CD4-positive, alpha-beta T cell treated with Interleukin-4 for 1 hour (primary cell): Measurements from ENCODE around the gene DARS1.
A peak's percentile ranks its signal among the peaks of the same experiment; 100 is the strongest.
"Not testable (repeated sequence)": the region's sequence is repeated elsewhere in the genome, so short reads cannot be mapped to it uniquely, and the experiment has no call there.

ENCODE experiments used
- DNase-seq, 2 donors: peaks; one replicate each; pipeline ENCODE4 v3.0.0-alpha.2; 2020 to 2022

The DARS1 gene

GRCh38 chr2:135942936-135943688, 42.3 kb downstream of the DARS1 start:
- DNase-seq = no peak

DNA sequence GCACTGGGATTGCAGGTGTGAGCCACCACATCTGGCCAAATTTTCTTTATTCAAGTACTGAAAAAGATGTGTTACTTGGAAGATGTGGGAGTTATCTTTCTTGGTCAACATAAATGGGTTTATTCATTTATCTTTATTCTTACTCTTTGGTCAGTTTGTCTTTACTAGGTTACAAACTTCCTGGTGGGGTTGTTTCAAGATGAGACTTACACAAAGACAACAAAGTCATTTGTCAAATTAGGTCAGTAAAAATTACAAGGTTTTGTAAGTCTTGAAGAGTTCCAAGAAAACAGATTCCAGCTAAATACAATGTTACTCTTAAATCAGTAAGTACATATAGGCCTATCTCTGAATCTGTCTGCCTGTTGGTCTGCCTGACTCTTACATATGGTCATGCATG, 48.9 kb downstream of the DARS1 start:
- no peak for DNase-seq

DNA sequence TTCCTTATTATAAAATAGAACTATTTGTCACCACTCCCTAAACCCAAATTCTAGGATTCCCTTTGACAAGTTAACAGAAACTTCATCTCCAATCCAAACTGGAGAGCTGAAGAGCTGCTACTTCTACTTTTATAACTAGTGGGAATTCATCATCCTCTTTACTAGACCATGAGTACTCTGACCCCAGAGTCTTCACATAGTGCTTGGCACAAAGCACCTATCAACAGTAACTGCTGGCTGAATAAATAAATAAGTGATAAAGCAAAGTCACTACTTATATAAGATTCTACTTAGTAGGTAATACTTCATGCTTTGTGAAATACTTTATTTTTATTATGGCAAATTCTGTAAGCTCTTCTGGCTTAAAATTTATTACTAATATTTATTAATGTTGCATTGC, 49.5 kb downstream of the DARS1 start:
- DNase-seq = no peak

GRCh38 chr2:135931776-135932443, 53.5 kb downstream of the DARS1 start:
- DNase-seq = no peak

DNA sequence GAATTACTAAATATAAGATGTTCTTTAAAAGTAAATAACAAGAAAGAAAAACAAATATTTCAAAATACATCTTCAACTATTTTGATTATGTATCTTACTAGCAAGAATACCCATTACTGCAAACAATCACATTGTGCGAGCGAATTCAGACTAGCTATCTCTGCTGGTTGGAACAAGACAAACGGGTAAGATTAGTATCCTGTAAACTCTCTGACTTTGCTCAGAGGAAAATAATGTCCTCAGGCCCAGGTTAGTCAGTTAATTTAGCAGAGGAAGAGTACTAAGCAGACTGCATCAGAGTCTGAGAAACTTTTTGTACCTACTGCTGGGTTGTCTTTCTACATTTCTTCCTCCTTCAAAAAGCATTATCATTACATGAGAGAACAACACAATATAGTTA, 58.8 kb downstream of the DARS1 start:
- no peak for DNase-seq

DNA sequence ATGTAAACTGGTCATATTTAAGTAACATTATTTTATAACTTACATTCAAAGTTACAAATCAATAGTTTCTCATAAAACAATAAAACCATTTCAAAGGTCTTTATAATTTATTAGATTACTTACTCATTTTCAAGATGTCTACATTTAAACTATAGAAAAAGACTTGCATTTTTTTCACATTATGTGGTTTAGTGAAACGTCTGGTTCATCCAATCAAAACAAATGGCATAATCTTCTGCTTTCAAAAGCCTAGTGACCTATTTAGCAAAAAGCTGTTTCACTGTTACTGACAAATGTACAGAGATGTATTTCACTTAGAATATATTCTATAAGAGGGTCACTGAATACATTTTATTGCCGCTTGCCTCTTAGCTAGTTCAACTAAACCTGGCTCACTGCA, 59.9 kb downstream of the DARS1 start:
- no peak for DNase-seq

DNA sequence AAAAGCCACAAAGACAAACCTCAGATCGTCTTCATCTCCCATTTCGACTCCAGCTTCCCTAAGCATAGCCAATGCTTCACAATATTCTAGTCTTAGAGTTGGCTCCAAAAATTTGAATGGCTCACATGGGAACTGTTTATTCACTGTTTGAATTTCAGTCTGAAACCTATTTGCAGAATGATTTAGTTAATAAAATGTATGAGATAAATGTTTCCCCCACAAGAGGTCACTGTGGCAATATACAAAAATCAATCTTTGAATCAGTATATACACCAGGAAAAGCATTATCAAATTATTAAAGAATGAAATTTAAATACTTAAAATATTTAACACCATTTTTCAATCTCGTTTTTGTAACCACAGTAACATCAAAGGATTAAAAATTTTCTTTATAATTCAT, 69.2 kb downstream of the DARS1 start:
- DNase-seq = peak in 1 of 2 donors; percentile 74

- no peak for DNase-seq
These were observed 70.9 kb downstream of the DARS1 start for GRCh38 chr2:135914485-135914884.

GRCh38 chr2:135913727-135914365, 71.6 kb downstream of the DARS1 start:
- DNase-seq = peak; percentile 20 to 76

DNA sequence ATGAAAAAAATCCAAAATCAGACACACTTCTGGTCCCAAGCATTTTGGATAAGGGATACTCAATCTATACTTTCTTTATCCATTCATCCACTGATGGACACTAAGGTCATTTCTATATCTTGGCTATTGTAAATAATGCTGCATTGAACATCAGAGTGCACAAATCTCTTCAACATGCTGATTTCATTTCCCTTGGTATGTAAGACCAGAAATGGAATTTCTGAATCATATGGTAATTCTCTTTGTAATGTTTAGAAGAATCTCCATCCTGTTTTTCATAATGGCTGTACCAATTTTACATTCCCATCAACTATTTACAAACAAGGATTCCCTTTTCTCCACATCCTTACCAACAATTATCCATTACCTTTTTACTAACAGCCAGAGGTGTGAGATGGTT, 75.5 kb downstream of the DARS1 start:
- no peak for DNase-seq

GRCh38 chr2:135905679-135906078, 79.7 kb downstream of the DARS1 start:
- DNase-seq = no peak

DNA sequence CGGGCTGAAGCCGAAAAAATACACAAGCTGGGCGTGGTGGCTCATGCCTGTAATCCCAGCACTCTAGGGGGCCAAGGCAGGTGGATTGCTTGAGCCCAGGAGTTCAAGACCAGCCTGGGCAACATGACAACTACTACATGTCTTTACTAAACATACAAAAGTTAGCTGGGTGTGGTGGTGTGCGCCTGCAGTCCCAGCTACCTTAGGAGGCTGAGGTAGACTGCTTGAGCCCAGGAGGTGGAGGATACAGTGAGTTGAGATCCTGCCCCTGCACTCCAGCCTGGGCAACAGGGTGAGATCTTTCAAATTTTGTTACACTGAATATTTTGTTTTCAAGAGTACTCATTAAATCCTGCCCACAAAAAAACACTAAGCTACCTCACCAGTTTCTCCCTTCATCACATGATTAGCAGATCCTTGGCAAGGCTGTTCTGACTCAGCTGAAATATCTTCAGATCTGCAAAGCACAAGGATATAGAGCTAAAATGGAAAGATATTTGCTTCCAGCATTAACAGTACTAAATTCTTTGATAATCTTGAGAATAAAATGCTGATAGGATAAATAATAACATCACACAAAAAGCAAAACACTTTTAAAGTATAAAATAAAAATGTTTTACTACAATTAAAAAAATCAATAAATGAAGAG, 81.0 kb downstream of the DARS1 start:
- no peak for DNase-seq

DNA sequence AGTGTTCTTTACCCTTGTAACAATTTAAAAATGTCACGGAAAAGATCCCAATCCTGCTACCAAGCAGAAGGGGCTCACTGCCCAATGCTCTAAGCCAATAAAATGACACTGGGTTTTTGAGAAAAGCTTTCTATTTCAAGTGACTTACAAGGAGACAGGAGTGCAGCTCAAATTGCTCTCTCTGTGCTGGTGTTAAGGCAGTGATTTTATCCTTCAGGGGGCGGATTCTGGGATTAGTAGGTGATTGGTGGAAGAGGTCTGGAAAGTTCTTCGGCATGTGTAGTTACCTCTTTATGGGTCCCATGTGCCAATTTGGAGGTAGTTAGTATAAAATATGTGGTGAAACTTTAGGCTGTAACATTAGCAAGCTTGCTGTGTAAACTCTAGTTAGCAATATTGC, 81.8 kb downstream of the DARS1 start:
- DNase-seq = no peak

GRCh38 chr2:135899567-135899966, 85.9 kb downstream of the DARS1 start:
- DNase-seq = no peak

DNA sequence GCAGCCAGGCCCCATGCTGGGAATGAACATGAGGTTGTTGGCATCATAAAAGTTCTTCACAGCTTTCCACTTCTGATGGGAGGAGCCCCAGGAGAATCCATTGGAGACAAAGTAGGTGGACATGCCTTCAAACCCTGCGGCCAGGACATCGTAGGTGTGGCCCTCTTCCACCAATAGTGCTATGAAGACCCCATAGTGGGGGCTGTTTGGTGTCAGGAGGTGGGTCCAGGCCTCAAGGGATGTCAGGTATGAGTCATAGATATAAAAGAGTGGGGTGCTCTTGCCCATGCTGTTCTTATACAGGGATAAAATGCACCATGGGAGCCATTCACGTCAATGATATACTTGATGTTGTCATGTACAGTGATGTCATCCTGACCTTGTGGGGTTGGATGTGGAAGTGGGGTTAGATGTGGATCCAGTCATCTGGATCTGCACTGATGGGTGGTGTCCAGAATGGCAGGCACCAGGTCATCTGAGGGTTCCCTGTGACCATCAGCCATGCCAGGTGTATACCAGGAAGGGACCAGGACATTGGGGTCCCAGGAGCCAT, 87.1 kb downstream of the DARS1 start:
- no peak for DNase-seq

DNA sequence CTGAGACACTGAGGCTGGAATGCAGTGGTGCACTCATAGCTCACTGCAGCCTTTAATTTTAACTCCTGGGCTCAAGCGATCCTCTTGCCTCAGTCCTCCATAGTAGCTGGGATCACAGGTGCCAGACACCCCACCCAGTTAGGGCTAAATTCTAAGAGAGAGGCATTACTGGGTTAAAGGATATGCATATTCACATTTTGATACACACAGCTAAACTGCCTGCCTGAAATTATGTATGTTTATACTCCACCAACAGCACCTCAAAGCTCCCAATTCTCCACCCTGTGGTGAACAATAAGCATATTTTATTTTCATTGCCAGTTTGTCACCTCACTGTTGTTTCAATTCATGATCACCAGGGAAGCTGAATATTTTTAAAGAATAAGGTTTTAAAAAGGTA, 90.5 kb downstream of the DARS1 start:
- no peak for DNase-seq

DNA sequence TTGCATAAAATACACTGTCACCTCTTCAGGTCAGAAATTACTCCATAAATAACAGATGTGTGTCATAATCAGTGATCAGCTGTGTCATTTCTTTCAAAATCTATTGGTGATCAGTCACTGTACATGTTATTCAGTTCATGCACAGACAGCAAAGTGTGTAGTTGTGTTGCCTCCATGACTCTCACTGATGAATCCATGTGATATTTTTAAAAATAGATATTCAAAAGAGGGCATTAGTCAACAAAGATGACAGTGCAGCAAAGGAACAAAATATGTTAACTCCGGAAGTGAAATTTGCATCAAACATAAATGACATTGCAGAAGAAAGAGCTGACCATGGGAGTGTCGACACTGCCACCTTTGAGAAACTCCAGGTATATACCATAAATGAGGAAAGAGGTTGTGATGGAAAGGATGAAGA, 92.0 kb downstream of the DARS1 start:
- no peak for DNase-seq

- DNase-seq = peak; percentile 6 to 32
These were observed 94.6 kb downstream of the DARS1 start for GRCh38 chr2:135890835-135891234.

GRCh38 chr2:135890149-135890548, 95.3 kb downstream of the DARS1 start:
- DNase-seq = no peak

DNA sequence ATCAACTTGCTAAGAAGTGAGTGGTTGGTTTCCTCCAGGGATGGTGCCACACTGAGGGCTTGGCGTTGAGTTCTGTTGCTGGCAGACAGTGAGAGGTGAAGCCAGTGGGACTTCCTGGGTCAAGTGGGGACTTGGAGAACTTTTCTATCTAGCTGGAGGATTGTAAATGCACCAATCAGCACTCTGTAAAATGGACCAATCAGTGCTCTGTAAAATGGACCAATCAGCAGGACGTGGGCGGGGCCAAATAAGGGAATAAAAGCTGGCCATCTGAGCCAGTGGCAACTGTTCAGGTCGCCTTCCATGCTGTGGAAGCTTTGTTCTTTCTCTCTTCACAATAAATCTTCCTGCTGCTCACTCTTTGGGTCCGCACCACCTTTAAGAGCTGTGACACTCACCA, 96.8 kb downstream of the DARS1 start:
- DNase-seq = not testable (repeated sequence)

DNA sequence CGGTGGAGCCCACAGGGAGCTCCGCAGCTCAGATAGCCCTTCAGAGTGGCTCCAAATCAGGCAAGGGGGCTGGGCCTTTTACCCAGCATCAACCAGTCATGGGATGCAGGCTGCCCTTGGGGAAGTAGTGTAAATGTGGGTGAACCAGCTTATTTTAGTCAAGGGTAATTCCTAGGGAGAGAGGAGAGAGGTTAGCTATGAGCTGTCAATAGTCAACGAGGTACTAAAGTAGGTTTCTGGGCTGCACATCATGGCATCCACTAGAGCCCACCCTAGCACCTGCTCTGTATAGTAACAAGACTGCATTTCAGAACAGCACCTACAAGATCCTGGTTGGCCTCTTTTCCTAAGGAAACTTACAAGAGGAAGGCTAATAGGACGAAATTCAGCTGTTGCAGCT, 99.7 kb downstream of the DARS1 start:
- no peak for DNase-seq

GRCh38 chr2:135882415-135882814, 103.0 kb downstream of the DARS1 start:
- DNase-seq = no peak

DNA sequence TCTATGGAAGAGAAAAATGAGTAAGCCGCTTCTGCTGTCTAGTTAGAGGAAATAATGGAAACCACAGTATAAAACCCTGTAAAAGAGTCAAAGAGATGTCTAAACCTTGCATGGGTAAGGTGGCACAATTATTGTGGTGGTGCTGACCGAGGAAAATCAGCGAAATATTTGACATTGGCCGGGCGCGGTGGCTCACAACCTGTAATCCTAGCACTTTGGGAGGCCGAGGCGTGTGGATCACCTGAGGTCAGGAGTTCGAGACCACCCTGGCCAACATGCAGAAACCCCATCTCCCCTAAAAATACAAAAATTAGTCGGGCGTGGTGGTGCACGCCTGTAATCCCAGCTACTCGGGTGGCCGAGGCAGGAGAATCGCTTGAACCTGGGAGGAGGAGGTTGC, 108.7 kb downstream of the DARS1 start:
- not testable (repeated sequence) for DNase-seq
